GM13976 (cell line): Measurements from ENCODE around the gene CD163L1.

ENCODE experiments used
- DNase-seq: peaks from one replicate; pipeline ENCODE4 v3.0.0; 2012; ENCODE audit warnings: low spot score
- CTCF ChIP-seq: IDR thresholded peaks from 2 replicates; pipeline ENCODE4 v1.5.1; 2012; ENCODE audit warnings: borderline replicate concordance, mild to moderate bottlenecking; ENCODE audit not compliant: insufficient read depth; ENCODE audit errors: extremely low read depth, missing control alignments, control extremely low read depth
- in situ Hi-C: fragments of 300-500 bp; cut with MboI; formaldehyde crosslinking; loops from one replicate; pipeline ENCODE4 v1.12.0; 2022; ENCODE audit warnings: low sequenced_read_pairs, mixed read lengths, inconsistent platforms; ENCODE audit not compliant: unreplicated experiment

Gene CD163L1

GRCh38 chr12:7411343-7411742, 32.6 kb downstream of the CD163L1 start:
- no peak for TF ChIP-seq CTCF
- in situ Hi-C loops = no loop called here
- DNase-seq = no peak

- no peak for TF ChIP-seq CTCF
- no peak for DNase-seq
- in situ Hi-C loops = no loop called here
Measured at GRCh38 chr12:7404275-7404674, 39.7 kb downstream of the CD163L1 start.

- in situ Hi-C loops = no loop called here
- TF ChIP-seq CTCF = no peak
- no peak for DNase-seq
Measured at GRCh38 chr12:7403466-7403865, 40.5 kb downstream of the CD163L1 start.

GRCh38 chr12:7399089-7399488, 44.9 kb downstream of the CD163L1 start:
- no peak for DNase-seq
- in situ Hi-C loops = no loop called here
- no peak for TF ChIP-seq CTCF

GRCh38 chr12:7396418-7396817, 47.5 kb downstream of the CD163L1 start:
- no peak for TF ChIP-seq CTCF
- in situ Hi-C loops = no loop called here
- no peak for DNase-seq

GRCh38 chr12:7395950-7396349, 48.0 kb downstream of the CD163L1 start:
- no peak for TF ChIP-seq CTCF
- in situ Hi-C loops = no loop called here
- no peak for DNase-seq

GRCh38 chr12:7387289-7387688, 56.7 kb downstream of the CD163L1 start:
- no peak for DNase-seq
- in situ Hi-C loops = no loop called here
- TF ChIP-seq CTCF = no peak
